ENCODE data around the gene GPX2. TPM values are rescaled to one million over a fixed set of nuclear protein-coding genes. Genes with fewer than 3 reads are reported as not detected.

GPX2 gene
- total and polyA plus RNA-seq, 2 donors (not counting 3 experiments of a cell fraction or from before 2014, with no cell fraction given) = not detected

GRCh38 chr14:64923015-64923414, 19.5 kb downstream of the GPX2 start:
- H3K9me3 ChIP-seq (replicated peaks; ENCODE audit: control insufficient read depth, insufficient read depth, low read length) = no peaks in the 10 kb centered on the region
- no TSS peak for BruUV-seq (replicated peaks)
- dilution Hi-C loops (cut with MboI; ENCODE audit: extremely low pct_ligation_motif_present, low sequenced_read_pairs) (no loop called here), intact Hi-C loops (cut with micrococcal nuclease) (no loop called here)
- no peak overlapping the region for H3K27ac ChIP-seq (ENCODE audit: insufficient read depth, low read depth, low read length)
- H3K36me3 ChIP-seq (ENCODE audit: control insufficient read depth in 2 of 2, extremely low read depth in 1 of 2, insufficient read depth in 2 of 2, low read length in 2 of 2) = peaks cover 0 to 6% of the 10 kb centered on the region in 2 experiments
- no peaks in the 10 kb centered on the region for H3K4me1 ChIP-seq (ENCODE audit: control insufficient read depth, extremely low read depth, insufficient read depth, low read length)
- POLR2A ChIA-PET = no interaction called here
- no peak overlapping the region for H3K4me2 ChIP-seq (ENCODE audit: insufficient read depth, low read length)
- no peak for FAIRE-seq
- no peak overlapping the region for H3K4me3 ChIP-seq (replicated peaks in 1 of 3; ENCODE audit: insufficient read depth in 1 of 3, low read depth in 1 of 3, low read length in 3 of 3)
- DNase-seq (ENCODE audit: low read depth, low spot score) = no peak
- no peaks in the 10 kb centered on the region for H3K27me3 ChIP-seq (ENCODE audit: control insufficient read depth in 2 of 2, insufficient read depth in 2 of 2, low read length in 2 of 2)
- peaks cover 10% of the 10 kb centered on the region for H3K79me2 ChIP-seq (ENCODE audit: control insufficient read depth, insufficient read depth, low read length)
- peaks cover 3% of the 10 kb centered on the region for H4K20me1 ChIP-seq (replicated peaks; ENCODE audit: control insufficient read depth, extremely low read depth, insufficient read depth, low read length)
- H3K9me1 ChIP-seq (replicated peaks; ENCODE audit: control insufficient read depth, extremely low read depth, insufficient read depth, low read length) = no peaks in the 10 kb centered on the region
- CTCF ChIA-PET = interaction anchor here (1.8 to 2.1 kb wide), 2 partner anchors 8 to 12 kb away, joined by 11 to 13 read pairs; partner anchors contain the start of gene CHURC1
- H2AFZ ChIP-seq (ENCODE audit: low read depth, low read length) = no peak overlapping the region
- no peak for TF ChIP-seq POLR2AphosphoS5 (IDR thresholded peaks at IDR 0.05; ENCODE audit: insufficient read depth, low read depth, low read length)
- TF ChIP-seq CTCF (IDR thresholded peaks at IDR 0.05; ENCODE audit: extremely low read depth in 1 of 2, insufficient read depth in 1 of 2, low read depth in 1 of 2, low read length in 2 of 2) = no peak
- TF ChIP-seq MAX (IDR thresholded peaks at IDR 0.05; ENCODE audit: insufficient read depth, insufficient read length) = no peak
- TF ChIP-seq POLR2A (IDR thresholded peaks at IDR 0.05; ENCODE audit: low read depth, low read length) = no peak
- no peak for TF ChIP-seq JUN (IDR thresholded peaks at IDR 0.05; ENCODE audit: borderline replicate concordance, insufficient read depth, insufficient read length, low read depth)
- TF ChIP-seq MYC (IDR thresholded peaks at IDR 0.05; ENCODE audit: low read depth, low read length) = no peak
- TF ChIP-seq GATA2 (IDR thresholded peaks at IDR 0.05; ENCODE audit: insufficient read depth, insufficient read length, low read depth, low read length) = no peak
- TF ChIP-seq FOS (IDR thresholded peaks at IDR 0.05; ENCODE audit: borderline replicate concordance, insufficient read depth, low read length) = no peak
- no peak for TF ChIP-seq EZH2 (IDR thresholded peaks at IDR 0.05; ENCODE audit: borderline replicate concordance, low read depth, low read length, severe bottlenecking)
- H3K9ac ChIP-seq (replicated peaks; ENCODE audit: extremely low read depth, insufficient read depth, low read length) = no peak overlapping the region
